Mesothelial cell of epicardium (in vitro differentiated cells): ENCODE data around the gene POT1. TPM values are rescaled to one million over a fixed set of nuclear protein-coding genes. Genes with fewer than 3 reads are reported as not detected.
A peak's percentile ranks its signal among the peaks of the same experiment; 100 is the strongest.

Experiments used
- DNase-seq, 2 experiments: peaks; one replicate each; pipeline ENCODE4 v3.0.0; 2021; ENCODE audit warnings: low spot score in 2 of 2; ENCODE audit not compliant: unreplicated experiment in 2 of 2
- H3K27ac Mint-ChIP-seq: 2 replicates; pipeline ENCODE4 v1.8.0; 2021; ENCODE audit warnings: mixed read lengths
- H3K27me3 Mint-ChIP-seq: 2 replicates; pipeline ENCODE4 v1.8.0; 2021; ENCODE audit warnings: low read depth, mixed read lengths
- H3K36me3 Mint-ChIP-seq: 2 replicates; pipeline ENCODE4 v1.8.0; 2021; ENCODE audit warnings: mixed read lengths
- H3K4me1 Mint-ChIP-seq: 2 replicates; pipeline ENCODE4 v1.8.0; 2021; ENCODE audit warnings: mixed read lengths
- H3K4me3 Mint-ChIP-seq: 2 replicates; pipeline ENCODE4 v1.8.0; 2021; ENCODE audit warnings: mild to moderate bottlenecking, moderate library complexity, mixed read lengths
- H3K9me3 Mint-ChIP-seq: 2 replicates; pipeline ENCODE4 v1.8.0; 2021; ENCODE audit warnings: mixed read lengths
- CTCF ChIP-seq: fragments of 200-600 bp; sonication (generic); IDR thresholded peaks from one replicate; pipeline ENCODE4 v1.5.0; 2021; ENCODE audit warnings: antibody characterized with exemption; ENCODE audit not compliant: unreplicated experiment
- total RNA-seq: library from RNA; stranded (reverse); gene quantifications from 3 replicates; pipeline ENCODE4 v1.2.1, GENCODE V29; 2021

POT1 gene
- total RNA-seq, 1 donor from 2014 or later = 34.2 TPM

- peak; percentile 29 to 56 for DNase-seq
- H3K36me3 Mint-ChIP-seq = no peaks in the 10 kb centered on the region
- H3K27me3 Mint-ChIP-seq = no peaks in the 10 kb centered on the region
- H3K27ac Mint-ChIP-seq = no peak overlapping the region
- TF ChIP-seq CTCF = peak; percentile 59
- H3K9me3 Mint-ChIP-seq = no peaks in the 10 kb centered on the region
- H3K4me1 Mint-ChIP-seq = peaks cover 14% of the 10 kb centered on the region
- H3K4me3 Mint-ChIP-seq = no peak overlapping the region
Observed at GRCh38 chr7:124784879-124785818, 144.5 kb downstream of the POT1 start.

- DNase-seq = no peak
- H3K27ac Mint-ChIP-seq = no peak overlapping the region
Observed at GRCh38 chr7:124783271-124783670, 146.4 kb downstream of the POT1 start.

GRCh38 chr7:124781907-124782734 is 147.5 kb downstream of the POT1 start:
- Mint-ChIP-seq H3K27ac (peak overlapping the region; percentile 36), H3K36me3 (no peaks in the 10 kb centered on the region), H3K27me3 (no peaks in the 10 kb centered on the region), H3K4me3 (no peak overlapping the region), H3K9me3 (no peaks in the 10 kb centered on the region), H3K4me1 (peaks cover 14% of the 10 kb centered on the region)
- no peak for DNase-seq
- no peak for TF ChIP-seq CTCF

More at GRCh38 chr7:124783271-124783670, 146.4 kb downstream of the POT1 start:
- Mint-ChIP-seq H3K9me3 (no peaks in the 10 kb centered on the region), H3K27me3 (no peaks in the 10 kb centered on the region), H3K36me3 (no peaks in the 10 kb centered on the region), H3K4me1 (peaks cover 14% of the 10 kb centered on the region), H3K4me3 (no peak overlapping the region)
- no peak for TF ChIP-seq CTCF

- Mint-ChIP-seq H3K27me3 (no peaks in the 10 kb centered on the region), H3K36me3 (no peaks in the 10 kb centered on the region), H3K4me3 (no peak overlapping the region), H3K27ac (peak overlapping the region; percentile 36), H3K9me3 (no peaks in the 10 kb centered on the region), H3K4me1 (peaks cover 14% of the 10 kb centered on the region)
- no peak for TF ChIP-seq CTCF
- DNase-seq = no peak
Observed at GRCh38 chr7:124781418-124781817, 148.2 kb downstream of the POT1 start.

- no peak for TF ChIP-seq CTCF
- H3K36me3 Mint-ChIP-seq = no peaks in the 10 kb centered on the region
- DNase-seq = no peak
- no peaks in the 10 kb centered on the region for H3K9me3 Mint-ChIP-seq
- H3K4me3 Mint-ChIP-seq = no peak overlapping the region
- H3K27ac Mint-ChIP-seq = no peak overlapping the region
- no peaks in the 10 kb centered on the region for H3K27me3 Mint-ChIP-seq
- peaks cover 15% of the 10 kb centered on the region for H3K4me1 Mint-ChIP-seq
Observed at GRCh38 chr7:124780608-124781007, 149.0 kb downstream of the POT1 start.
